Activated naive CD8-positive, alpha-beta T cell treated with anti-CD3 and anti-CD28 coated beads for 36 hours (primary cell): ENCODE data around the gene FZD2. TPM values are rescaled to one million over a fixed set of nuclear protein-coding genes. Genes with fewer than 3 reads are reported as not detected.
A peak's percentile ranks its signal among the peaks of the same experiment; 100 is the strongest.
"Not testable (repeated sequence)": the region's sequence is repeated elsewhere in the genome, so short reads cannot be mapped to it uniquely, and the experiment has no call there.

Experiments
- DNase-seq: peaks from one replicate; pipeline ENCODE4 v3.0.0; 2021
- H3K27ac Mint-ChIP-seq: one replicate; pipeline ENCODE4 v1.8.0; 2022; ENCODE audit warnings: mild to moderate bottlenecking, moderate library complexity, mixed read lengths
- H3K27me3 Mint-ChIP-seq: one replicate; pipeline ENCODE4 v1.8.0; 2022; ENCODE audit warnings: mild to moderate bottlenecking, mixed read lengths
- H3K36me3 Mint-ChIP-seq: one replicate; pipeline ENCODE4 v1.8.0; 2021; ENCODE audit warnings: mild to moderate bottlenecking, mixed read lengths
- H3K4me1 Mint-ChIP-seq: one replicate; pipeline ENCODE4 v1.8.0; 2021; ENCODE audit warnings: mixed read lengths
- H3K4me3 Mint-ChIP-seq: one replicate; pipeline ENCODE4 v1.8.0; 2022; ENCODE audit warnings: mild to moderate bottlenecking, moderate library complexity, mixed read lengths
- H3K9me3 Mint-ChIP-seq: one replicate; pipeline ENCODE4 v1.8.0; 2022; ENCODE audit warnings: mixed read lengths
- total RNA-seq, 2 experiments: library from RNA; stranded (reverse); gene quantifications; one replicate each; pipeline ENCODE4 v1.2.3, GENCODE V29; 2021

Gene FZD2
- not detected for total RNA-seq

GRCh38 chr17:44556832-44557606 lies at the start of gene FZD2:
TSS of gene FZD2 (plus strand) at chr17:44557484. CDS start at chr17:44557689, 205 bp downstream.
- Mint-ChIP-seq H3K36me3 (peaks cover 3% of the 10 kb centered on the region), H3K4me3 (peak within 1 kb of the TSS; percentile 82), H3K4me1 (peaks cover 14% of the 10 kb centered on the region), H3K27me3 (peaks cover 70% of the 10 kb centered on the region), H3K9me3 (peaks cover 4% of the 10 kb centered on the region), H3K27ac (no peak within 1 kb of the TSS)
- peak; percentile 59 for DNase-seq

- H3K27me3 Mint-ChIP-seq, H3K4me1 Mint-ChIP-seq, H3K9me3 Mint-ChIP-seq, H3K27ac Mint-ChIP-seq, H3K4me3 Mint-ChIP-seq, DNase-seq, H3K36me3 Mint-ChIP-seq: not testable (repeated sequence)
Observed at GRCh38 chr17:44511241-44512134, 45.8 kb upstream of the FZD2 start.

- H3K9me3 Mint-ChIP-seq, result no peaks in the 10 kb centered on the region
- no peak overlapping the region for H3K4me3 Mint-ChIP-seq
- no peaks in the 10 kb centered on the region for H3K4me1 Mint-ChIP-seq
- DNase-seq, result no peak
- peaks cover 18% of the 10 kb centered on the region for H3K27me3 Mint-ChIP-seq
- no peaks in the 10 kb centered on the region for H3K36me3 Mint-ChIP-seq
- H3K27ac Mint-ChIP-seq, result no peak overlapping the region
Observed at GRCh38 chr17:44518032-44518431, 39.3 kb upstream of the FZD2 start.

GRCh38 chr17:44522883-44523671 lies 34.2 kb upstream of the FZD2 start:
- peaks cover 4% of the 10 kb centered on the region for H3K9me3 Mint-ChIP-seq
- no peak overlapping the region for H3K4me3 Mint-ChIP-seq
- H3K27ac Mint-ChIP-seq, result no peak overlapping the region
- H3K36me3 Mint-ChIP-seq, result no peaks in the 10 kb centered on the region
- H3K27me3 Mint-ChIP-seq, result peaks cover 20% of the 10 kb centered on the region
- H3K4me1 Mint-ChIP-seq, result no peaks in the 10 kb centered on the region
- DNase-seq, result peak; percentile 65

- DNase-seq, result no peak
- Mint-ChIP-seq H3K27me3 (peaks cover 17% of the 10 kb centered on the region), H3K36me3 (no peaks in the 10 kb centered on the region), H3K4me1 (no peaks in the 10 kb centered on the region), H3K4me3 (no peak overlapping the region), H3K9me3 (peaks cover 4% of the 10 kb centered on the region), H3K27ac (no peak overlapping the region)
Observed at GRCh38 chr17:44523672-44523972, 33.7 kb upstream of the FZD2 start.

- peaks cover 18% of the 10 kb centered on the region for H3K27me3 Mint-ChIP-seq
- no peak overlapping the region for H3K4me3 Mint-ChIP-seq
- no peaks in the 10 kb centered on the region for H3K36me3 Mint-ChIP-seq
- no peak for DNase-seq
- no peaks in the 10 kb centered on the region for H3K4me1 Mint-ChIP-seq
- H3K27ac Mint-ChIP-seq, result no peak overlapping the region
- peaks cover 4% of the 10 kb centered on the region for H3K9me3 Mint-ChIP-seq
Observed at GRCh38 chr17:44527102-44527501, 30.2 kb upstream of the FZD2 start.

- H3K36me3 Mint-ChIP-seq, result no peaks in the 10 kb centered on the region
- no peak for DNase-seq
- H3K4me1 Mint-ChIP-seq, result no peaks in the 10 kb centered on the region
- no peak overlapping the region for H3K27ac Mint-ChIP-seq
- H3K4me3 Mint-ChIP-seq, result no peak overlapping the region
- peaks cover 19% of the 10 kb centered on the region for H3K27me3 Mint-ChIP-seq
- peaks cover 4% of the 10 kb centered on the region for H3K9me3 Mint-ChIP-seq
Observed at GRCh38 chr17:44527954-44528353, 29.3 kb upstream of the FZD2 start.

GRCh38 chr17:44529864-44530263 lies 27.4 kb upstream of the FZD2 start:
- Mint-ChIP-seq H3K9me3 (peaks cover 4% of the 10 kb centered on the region), H3K36me3 (no peaks in the 10 kb centered on the region), H3K27me3 (peaks cover 17% of the 10 kb centered on the region), H3K4me1 (peaks cover 6% of the 10 kb centered on the region), H3K4me3 (no peak overlapping the region), H3K27ac (no peak overlapping the region)
- DNase-seq, result no peak

GRCh38 chr17:44530896-44531418 lies 26.3 kb upstream of the FZD2 start:
- Mint-ChIP-seq H3K4me1 (peaks cover 6% of the 10 kb centered on the region), H3K9me3 (peaks cover 4% of the 10 kb centered on the region), H3K4me3 (no peak overlapping the region), H3K27ac (no peak overlapping the region), H3K36me3 (no peaks in the 10 kb centered on the region), H3K27me3 (peaks cover 13% of the 10 kb centered on the region)
- DNase-seq, result no peak

- H3K4me1 Mint-ChIP-seq, result peaks cover 6% of the 10 kb centered on the region
- H3K27me3 Mint-ChIP-seq, result peaks cover 12% of the 10 kb centered on the region
- no peaks in the 10 kb centered on the region for H3K36me3 Mint-ChIP-seq
- H3K4me3 Mint-ChIP-seq, result no peak overlapping the region
- DNase-seq, result peak; percentile 83
- no peak overlapping the region for H3K27ac Mint-ChIP-seq
- H3K9me3 Mint-ChIP-seq, result no peaks in the 10 kb centered on the region
Observed at GRCh38 chr17:44533533-44534246, 23.6 kb upstream of the FZD2 start.

GRCh38 chr17:44536090-44536953 lies 21.0 kb upstream of the FZD2 start:
- H3K4me3 Mint-ChIP-seq, result no peak overlapping the region
- no peak overlapping the region for H3K27ac Mint-ChIP-seq
- H3K27me3 Mint-ChIP-seq, result peaks cover 18% of the 10 kb centered on the region
- peaks cover 6% of the 10 kb centered on the region for H3K4me1 Mint-ChIP-seq
- DNase-seq, result no peak
- H3K36me3 Mint-ChIP-seq, result no peaks in the 10 kb centered on the region
- H3K9me3 Mint-ChIP-seq, result no peaks in the 10 kb centered on the region

GRCh38 chr17:44537922-44538321 lies 19.4 kb upstream of the FZD2 start:
- DNase-seq, H3K4me3 Mint-ChIP-seq, H3K27ac Mint-ChIP-seq, H3K4me1 Mint-ChIP-seq, H3K9me3 Mint-ChIP-seq, H3K36me3 Mint-ChIP-seq: not testable (repeated sequence)
- H3K27me3 Mint-ChIP-seq, result peaks cover 17% of the 10 kb centered on the region

- H3K4me3 Mint-ChIP-seq, result no peak overlapping the region
- DNase-seq, result no peak
- peaks cover 25% of the 10 kb centered on the region for H3K27me3 Mint-ChIP-seq
- H3K4me1 Mint-ChIP-seq, result no peaks in the 10 kb centered on the region
- no peaks in the 10 kb centered on the region for H3K9me3 Mint-ChIP-seq
- no peaks in the 10 kb centered on the region for H3K36me3 Mint-ChIP-seq
- H3K27ac Mint-ChIP-seq, result no peak overlapping the region
Observed at GRCh38 chr17:44539673-44540072, 17.6 kb upstream of the FZD2 start.
